Liver (tissue), 2 donors: ENCODE data around the gene ASPHD1.

Experiments
- CTCF ChIP-seq: fragments of 150-350 bp; IDR thresholded peaks from 2 replicates; pipeline ENCODE4 v1.5.1; 2017; ENCODE audit warnings: improper control_type of control experiment, low read depth, low read length; ENCODE audit not compliant: missing input control
- MAX ChIP-seq: IDR thresholded peaks from 2 replicates; pipeline ENCODE4 v1.6.1; 2016; ENCODE audit warnings: antibody characterized with exemption
- TF ChIP-seq, protein P1 (sequence below): IDR thresholded peaks from 2 replicates; pipeline ENCODE4 v1.6.1; 2016; ENCODE audit warnings: antibody characterized with exemption
- donor health status: healthy.

DNA sequence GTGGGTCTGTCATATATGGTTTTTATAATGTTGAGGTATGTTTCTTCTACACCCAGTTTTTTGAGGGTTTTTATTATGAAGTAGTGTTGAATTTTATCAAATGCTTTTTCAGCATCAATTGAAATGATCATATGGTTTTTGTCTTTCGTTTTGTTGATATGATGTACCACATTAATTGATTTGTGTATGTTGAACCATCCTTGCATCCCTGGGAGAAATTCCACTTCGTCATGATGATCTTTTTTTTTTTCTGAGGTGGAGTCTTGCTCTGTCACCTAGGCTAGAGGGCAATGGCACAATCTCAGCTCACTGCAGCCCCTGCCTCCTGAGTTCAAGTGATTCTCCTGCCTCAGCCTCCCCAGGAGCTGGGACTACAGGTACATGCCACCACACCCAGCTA, 47.6 kb downstream of the ASPHD1 start:
- no peak for TF ChIP-seq MAX
- TF ChIP-seq, protein P1, sequence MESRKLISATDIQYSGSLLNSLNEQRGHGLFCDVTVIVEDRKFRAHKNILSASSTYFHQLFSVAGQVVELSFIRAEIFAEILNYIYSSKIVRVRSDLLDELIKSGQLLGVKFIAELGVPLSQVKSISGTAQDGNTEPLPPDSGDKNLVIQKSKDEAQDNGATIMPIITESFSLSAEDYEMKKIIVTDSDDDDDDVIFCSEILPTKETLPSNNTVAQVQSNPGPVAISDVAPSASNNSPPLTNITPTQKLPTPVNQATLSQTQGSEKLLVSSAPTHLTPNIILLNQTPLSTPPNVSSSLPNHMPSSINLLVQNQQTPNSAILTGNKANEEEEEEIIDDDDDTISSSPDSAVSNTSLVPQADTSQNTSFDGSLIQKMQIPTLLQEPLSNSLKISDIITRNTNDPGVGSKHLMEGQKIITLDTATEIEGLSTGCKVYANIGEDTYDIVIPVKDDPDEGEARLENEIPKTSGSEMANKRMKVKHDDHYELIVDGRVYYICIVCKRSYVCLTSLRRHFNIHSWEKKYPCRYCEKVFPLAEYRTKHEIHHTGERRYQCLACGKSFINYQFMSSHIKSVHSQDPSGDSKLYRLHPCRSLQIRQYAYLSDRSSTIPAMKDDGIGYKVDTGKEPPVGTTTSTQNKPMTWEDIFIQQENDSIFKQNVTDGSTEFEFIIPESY, result no peak
- no peak for TF ChIP-seq CTCF
